ENCODE measurements around the gene ELL2.

- no peak for TF ChIP-seq POLR2A (IDR thresholded peaks at IDR 0.05; ENCODE audit: low read length)
- TF ChIP-seq GATA1 (IDR thresholded peaks at IDR 0.05; ENCODE audit: low read depth, low read length), result no peak
These were observed 57.8 kb downstream of the ELL2 start for GRCh38 chr5:95903838-95904237.

Measured in erythroblast (primary cell).